ENCODE results near the gene NEU1. TPM values are rescaled to one million over a fixed set of nuclear protein-coding genes. Genes with fewer than 3 reads are reported as not detected.
A peak's percentile ranks its signal among the peaks of the same experiment; 100 is the strongest.
"Not testable (repeated sequence)": the region's sequence is repeated elsewhere in the genome, so short reads cannot be mapped to it uniquely, and the experiment has no call there.

Gene NEU1
- total and polyA plus RNA-seq, 4 donors = 20.3 to 24.6 (median 23.8) TPM

DNA sequence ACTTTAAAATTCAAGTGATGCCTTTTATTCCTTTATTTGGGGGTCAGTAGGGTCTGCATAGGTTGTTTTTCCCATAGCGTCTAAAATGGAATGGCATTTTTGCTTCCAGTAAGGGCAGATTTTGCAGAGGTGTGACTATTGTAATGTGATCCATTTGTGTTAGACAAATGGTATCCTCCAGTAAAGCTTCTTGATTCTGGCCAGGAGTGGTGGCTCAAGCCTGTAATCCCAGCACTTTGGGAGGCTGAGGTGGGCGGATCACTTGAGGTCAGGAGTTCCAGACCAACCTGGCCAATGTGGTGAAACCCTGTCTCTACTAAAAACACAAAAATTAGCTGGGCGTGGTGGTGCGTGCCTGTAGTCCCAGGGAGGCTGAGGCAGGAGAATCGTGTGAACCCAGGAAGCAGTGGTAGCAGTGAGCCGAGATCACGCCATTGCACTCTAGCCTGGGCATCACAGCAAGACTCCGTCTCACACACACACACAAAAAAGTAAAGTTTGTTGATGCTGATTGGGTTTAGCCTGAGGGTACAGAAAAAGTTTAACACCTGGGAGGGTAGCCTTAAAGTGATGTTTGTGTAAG, 44.6 kb downstream of the NEU1 start:
- intact Hi-C loops (cut with DNase I); H3K27ac ChIP-seq (ENCODE audit: low read depth in 1 of 2, low read length in 2 of 2); H3K9me3 ChIP-seq (ENCODE audit: control insufficient read depth, low read length); H3K4me1 ChIP-seq (ENCODE audit: control insufficient read depth in 1 of 2, insufficient read depth in 2 of 2, low read length in 2 of 2); ATAC-seq (ENCODE audit: low FRiP score); H3K36me3 ChIP-seq (ENCODE audit: control insufficient read depth in 1 of 2, insufficient read depth in 2 of 2, low read length in 1 of 2); H3K27me3 ChIP-seq (ENCODE audit: control insufficient read depth in 1 of 2, insufficient read depth in 2 of 2, low read length in 1 of 2): not testable (repeated sequence)
- peak; percentile 31 to 40 for DNase-seq
- peak overlapping the region; percentile 41 to 49 for H3K4me3 ChIP-seq (ENCODE audit: low read length in 2 of 2)
- WGBS, 2 donors = 28 to 40% methylated on average over 8 of the region's 8 CpGs

DNA sequence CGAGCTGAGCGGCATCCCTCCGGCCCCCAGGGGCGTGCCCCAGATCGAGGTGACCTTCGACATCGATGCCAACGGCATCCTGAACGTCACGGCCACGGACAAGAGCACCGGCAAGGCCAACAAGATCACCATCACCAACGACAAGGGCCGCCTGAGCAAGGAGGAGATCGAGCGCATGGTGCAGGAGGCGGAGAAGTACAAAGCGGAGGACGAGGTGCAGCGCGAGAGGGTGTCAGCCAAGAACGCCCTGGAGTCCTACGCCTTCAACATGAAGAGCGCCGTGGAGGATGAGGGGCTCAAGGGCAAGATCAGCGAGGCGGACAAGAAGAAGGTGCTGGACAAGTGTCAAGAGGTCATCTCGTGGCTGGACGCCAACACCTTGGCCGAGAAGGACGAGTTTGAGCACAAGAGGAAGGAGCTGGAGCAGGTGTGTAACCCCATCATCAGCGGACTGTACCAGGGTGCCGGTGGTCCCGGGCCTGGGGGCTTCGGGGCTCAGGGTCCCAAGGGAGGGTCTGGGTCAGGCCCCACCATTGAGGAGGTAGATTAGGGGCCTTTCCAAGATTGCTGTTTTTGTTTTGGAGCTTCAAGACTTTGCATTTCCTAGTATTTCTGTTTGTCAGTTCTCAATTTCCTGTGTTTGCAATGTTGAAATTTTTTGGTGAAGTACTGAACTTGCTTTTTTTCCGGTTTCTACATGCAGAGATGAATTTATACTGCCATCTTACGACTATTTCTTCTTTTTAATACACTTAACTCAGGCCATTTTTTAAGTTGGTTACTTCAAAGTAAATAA, 45.3 kb downstream of the NEU1 start:
- intact Hi-C loops (cut with DNase I) = not testable (repeated sequence)

DNA sequence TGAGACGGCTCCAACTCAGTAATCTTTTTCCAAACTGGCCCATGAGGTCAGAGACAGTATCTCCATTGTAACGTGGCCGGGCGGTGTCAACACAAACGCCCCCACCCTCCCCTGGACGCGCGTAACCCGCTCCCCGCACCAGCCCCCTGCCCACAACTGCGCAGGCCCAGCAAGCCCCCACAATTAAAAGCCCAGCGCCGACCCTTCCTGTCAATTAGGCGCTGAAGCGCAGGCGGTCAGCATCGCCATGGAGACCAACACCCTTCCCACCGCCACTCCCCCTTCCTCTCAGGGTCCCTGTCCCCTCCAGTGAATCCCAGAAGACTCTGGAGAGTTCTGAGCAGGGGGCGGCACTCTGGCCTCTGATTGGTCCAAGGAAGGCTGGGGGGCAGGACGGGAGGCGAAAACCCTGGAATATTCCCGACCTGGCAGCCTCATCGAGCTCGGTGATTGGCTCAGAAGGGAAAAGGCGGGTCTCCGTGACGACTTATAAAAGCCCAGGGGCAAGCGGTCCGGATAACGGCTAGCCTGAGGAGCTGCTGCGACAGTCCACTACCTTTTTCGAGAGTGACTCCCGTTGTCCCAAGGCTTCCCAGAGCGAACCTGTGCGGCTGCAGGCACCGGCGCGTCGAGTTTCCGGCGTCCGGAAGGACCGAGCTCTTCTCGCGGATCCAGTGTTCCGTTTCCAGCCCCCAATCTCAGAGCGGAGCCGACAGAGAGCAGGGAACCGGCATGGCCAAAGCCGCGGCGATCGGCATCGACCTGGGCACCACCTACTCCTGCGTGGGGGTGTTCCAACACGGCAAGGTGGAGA, 47.4 kb downstream of the NEU1 start, which contains the start of the genes HSPA1A and HSPA1L:
Gene HSPA1A (plus strand): TSS at position 519 of the 814 bp plus-strand sequence. CDS start 214 bp downstream, at position 733.
Gene HSPA1L (minus strand): TSS at position 259 of the 814 bp plus-strand sequence. CDS start 3,311 bp downstream, outside the sequence.
- Histone ChIP-seq H3K4me1 (ENCODE audit: control insufficient read depth in 1 of 2, insufficient read depth in 2 of 2, low read length in 2 of 2) (peaks cover 0 to 4% of the 10 kb centered on the region in 2 donors), H3K27me3 (ENCODE audit: control insufficient read depth in 1 of 2, insufficient read depth in 2 of 2, low read length in 1 of 2) (no peaks in the 10 kb centered on the region), H3K4me3 (ENCODE audit: low read length in 2 of 2) (peak within 1 kb of the TSS; percentile 36 to 39), H3K9me3 (ENCODE audit: control insufficient read depth, low read length) (no peaks in the 10 kb centered on the region), H3K27ac (ENCODE audit: low read depth in 1 of 2, low read length in 2 of 2) (peak within 1 kb of the TSS; percentile 78 to 99), H3K36me3 (ENCODE audit: control insufficient read depth in 1 of 2, insufficient read depth in 2 of 2, low read length in 1 of 2) (no peaks in the 10 kb centered on the region)
- 1% methylated on average over 56 of the region's 56 CpGs for WGBS, 2 donors
- intact Hi-C loops (cut with DNase I) = no loop called here
- ATAC-seq (ENCODE audit: low FRiP score) (peak; percentile 90), DNase-seq (peak; percentile 98)

More for the DNA sequence above, 45.3 kb downstream of the NEU1 start:
- not testable (repeated sequence) for H3K4me1 ChIP-seq (ENCODE audit: control insufficient read depth in 1 of 2, insufficient read depth in 2 of 2, low read length in 2 of 2); H3K36me3 ChIP-seq (ENCODE audit: control insufficient read depth in 1 of 2, insufficient read depth in 2 of 2, low read length in 1 of 2); H3K9me3 ChIP-seq (ENCODE audit: control insufficient read depth, low read length); ATAC-seq (ENCODE audit: low FRiP score); H3K27me3 ChIP-seq (ENCODE audit: control insufficient read depth in 1 of 2, insufficient read depth in 2 of 2, low read length in 1 of 2); H3K27ac ChIP-seq (ENCODE audit: low read depth in 1 of 2, low read length in 2 of 2)
- peak in 1 of 2 donors; percentile 64 for DNase-seq
- H3K4me3 ChIP-seq (ENCODE audit: low read length in 2 of 2) = peak overlapping the region; percentile 41 to 49
- 35 to 54% methylated on average over 15 of the region's 37 CpGs for WGBS, 2 donors

DNA sequence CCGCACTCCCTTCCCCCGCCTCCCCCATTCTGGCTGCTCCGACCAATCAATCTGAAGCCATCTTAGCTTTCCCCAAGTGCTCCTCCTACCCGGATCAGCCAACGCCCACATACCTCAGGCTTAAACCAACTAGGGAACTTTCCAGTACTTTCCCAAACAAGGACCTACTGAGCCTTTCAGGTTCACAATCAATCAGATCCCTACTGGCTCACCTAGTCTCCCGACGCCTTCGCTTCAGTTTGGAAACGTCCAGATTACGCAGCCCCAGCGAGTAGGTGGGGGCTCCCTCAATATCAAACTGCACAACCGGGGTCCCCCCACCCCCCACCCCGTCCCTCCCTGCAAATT, 48.0 kb downstream of the NEU1 start:
- H3K4me1 ChIP-seq (ENCODE audit: control insufficient read depth in 1 of 2, insufficient read depth in 2 of 2, low read length in 2 of 2) = peaks cover 0 to 4% of the 10 kb centered on the region in 2 donors

DNA sequence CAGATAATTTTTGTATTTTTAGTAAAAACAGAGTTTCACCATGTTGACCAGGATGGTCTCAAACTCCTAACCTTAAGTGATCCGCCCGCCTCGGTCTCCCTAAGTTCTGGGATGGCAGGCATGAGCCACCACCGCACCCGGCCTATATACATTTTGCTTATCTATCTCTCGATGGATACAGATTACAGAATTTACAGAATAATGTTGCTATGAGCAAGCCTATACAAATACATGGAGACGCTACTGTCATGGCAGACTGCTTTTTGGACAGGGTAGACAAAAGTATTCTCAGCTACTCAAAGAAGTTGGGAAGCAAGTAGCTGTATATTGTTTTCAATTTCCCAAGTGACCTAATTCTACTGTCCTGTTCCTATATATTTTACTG, 49.2 kb downstream of the NEU1 start:
- intact Hi-C loops (cut with DNase I) = no loop called here
- peak in 1 of 2 donors; percentile 51 for DNase-seq
- Histone ChIP-seq H3K27ac (ENCODE audit: low read depth in 1 of 2, low read length in 2 of 2) (peak overlapping the region in 1 of 2 donors; percentile 81), H3K4me3 (ENCODE audit: low read length in 2 of 2) (no peak overlapping the region), H3K36me3 (ENCODE audit: control insufficient read depth in 1 of 2, insufficient read depth in 2 of 2, low read length in 1 of 2) (no peaks in the 10 kb centered on the region), H3K27me3 (ENCODE audit: control insufficient read depth in 1 of 2, insufficient read depth in 2 of 2, low read length in 1 of 2) (no peaks in the 10 kb centered on the region), H3K9me3 (ENCODE audit: control insufficient read depth, low read length) (no peaks in the 10 kb centered on the region), H3K4me1 (ENCODE audit: control insufficient read depth in 1 of 2, insufficient read depth in 2 of 2, low read length in 2 of 2) (peaks cover 0 to 4% of the 10 kb centered on the region in 2 donors)
- WGBS, 2 donors = 92 to 95% methylated on average over 7 of the region's 7 CpGs
- no peak for ATAC-seq (ENCODE audit: low FRiP score)

More for the DNA sequence above, 48.0 kb downstream of the NEU1 start:
- Histone ChIP-seq H3K27me3 (ENCODE audit: control insufficient read depth in 1 of 2, insufficient read depth in 2 of 2, low read length in 1 of 2) (no peaks in the 10 kb centered on the region), H3K36me3 (ENCODE audit: control insufficient read depth in 1 of 2, insufficient read depth in 2 of 2, low read length in 1 of 2) (no peaks in the 10 kb centered on the region), H3K9me3 (ENCODE audit: control insufficient read depth, low read length) (no peaks in the 10 kb centered on the region), H3K4me3 (ENCODE audit: low read length in 2 of 2) (peak overlapping the region; percentile 27 to 36), H3K27ac (ENCODE audit: low read depth in 1 of 2, low read length in 2 of 2) (peak overlapping the region; percentile 65 to 90)
- intact Hi-C loops (cut with DNase I) = no loop called here
- peak; percentile 87 for ATAC-seq (ENCODE audit: low FRiP score)
- peak; percentile 98 for DNase-seq
- WGBS, 2 donors = 0% methylated on average over 13 of the region's 13 CpGs

DNA sequence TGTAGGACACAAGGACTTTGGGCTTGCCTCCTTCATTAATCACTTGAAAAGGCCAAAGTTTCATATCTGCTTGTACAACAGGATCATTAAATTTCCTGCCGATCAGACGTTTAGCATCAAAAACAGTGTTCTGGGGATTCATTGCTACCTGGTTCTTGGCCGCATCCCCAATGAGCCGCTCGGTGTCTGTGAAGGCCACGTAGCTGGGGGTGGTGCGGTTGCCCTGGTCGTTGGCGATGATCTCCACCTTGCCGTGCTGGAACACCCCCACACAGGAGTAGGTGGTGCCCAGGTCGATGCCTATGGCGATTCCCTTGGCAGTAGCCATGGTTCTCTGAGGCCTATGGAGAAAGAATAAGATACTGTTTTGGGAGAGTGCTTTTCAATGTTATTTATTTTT, 51.0 kb downstream of the NEU1 start:
- H3K27ac ChIP-seq (ENCODE audit: low read depth in 1 of 2, low read length in 2 of 2) = no peak overlapping the region
- H3K9me3 ChIP-seq (ENCODE audit: control insufficient read depth, low read length) = no peaks in the 10 kb centered on the region
- DNase-seq (no peak), ATAC-seq (ENCODE audit: low FRiP score) (no peak)
- H3K36me3 ChIP-seq (ENCODE audit: control insufficient read depth in 1 of 2, insufficient read depth in 2 of 2, low read length in 1 of 2) = no peaks in the 10 kb centered on the region
- 92 to 94% methylated on average over 12 of the region's 12 CpGs for WGBS, 2 donors
- no peak overlapping the region for H3K4me3 ChIP-seq (ENCODE audit: low read length in 2 of 2)
- intact Hi-C loops (cut with DNase I) = no loop called here
- H3K27me3 ChIP-seq (ENCODE audit: control insufficient read depth in 1 of 2, insufficient read depth in 2 of 2, low read length in 1 of 2) = no peaks in the 10 kb centered on the region
- peaks cover 0 to 4% of the 10 kb centered on the region in 2 donors for H3K4me1 ChIP-seq (ENCODE audit: control insufficient read depth in 1 of 2, insufficient read depth in 2 of 2, low read length in 2 of 2)

DNA sequence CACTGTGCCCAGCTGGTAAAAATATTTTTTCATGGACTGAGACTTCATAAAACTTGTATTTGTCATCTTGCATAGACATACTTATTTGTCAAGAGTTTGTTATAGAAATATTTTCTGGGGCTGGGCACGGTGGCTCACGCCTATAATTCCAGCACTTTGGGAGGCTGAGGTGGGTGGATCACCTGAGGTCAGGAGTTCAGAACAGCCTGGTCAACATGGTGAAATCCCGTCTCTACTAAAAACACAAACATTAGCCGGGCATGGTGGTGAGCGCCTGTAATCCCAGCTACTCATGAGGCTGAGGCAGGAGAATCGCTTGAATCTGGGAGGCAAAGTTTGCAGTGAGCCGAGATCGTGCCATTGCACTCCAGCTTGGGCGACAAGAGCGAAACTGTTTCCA, 54.0 kb downstream of the NEU1 start:
- H3K9me3 ChIP-seq (ENCODE audit: control insufficient read depth, low read length); DNase-seq; H3K36me3 ChIP-seq (ENCODE audit: control insufficient read depth in 1 of 2, insufficient read depth in 2 of 2, low read length in 1 of 2); H3K27ac ChIP-seq (ENCODE audit: low read depth in 1 of 2, low read length in 2 of 2); H3K4me3 ChIP-seq (ENCODE audit: low read length in 2 of 2); H3K27me3 ChIP-seq (ENCODE audit: control insufficient read depth in 1 of 2, insufficient read depth in 2 of 2, low read length in 1 of 2); H3K4me1 ChIP-seq (ENCODE audit: control insufficient read depth in 1 of 2, insufficient read depth in 2 of 2, low read length in 2 of 2); intact Hi-C loops (cut with DNase I); ATAC-seq (ENCODE audit: low FRiP score): not testable (repeated sequence)
- WGBS, 2 donors = 87 to 88% methylated on average over 10 of the region's 10 CpGs
